Activated T-cell treated with anti-CD3 and anti-CD28 coated beads for 48 hours (primary cell): ENCODE data around the gene SMPD3.

Experiments used
- DNase-seq: peaks from one replicate; pipeline ENCODE4 v3.0.0-alpha.2; 2020; ENCODE audit warnings: low read depth

The SMPD3 gene

DNA sequence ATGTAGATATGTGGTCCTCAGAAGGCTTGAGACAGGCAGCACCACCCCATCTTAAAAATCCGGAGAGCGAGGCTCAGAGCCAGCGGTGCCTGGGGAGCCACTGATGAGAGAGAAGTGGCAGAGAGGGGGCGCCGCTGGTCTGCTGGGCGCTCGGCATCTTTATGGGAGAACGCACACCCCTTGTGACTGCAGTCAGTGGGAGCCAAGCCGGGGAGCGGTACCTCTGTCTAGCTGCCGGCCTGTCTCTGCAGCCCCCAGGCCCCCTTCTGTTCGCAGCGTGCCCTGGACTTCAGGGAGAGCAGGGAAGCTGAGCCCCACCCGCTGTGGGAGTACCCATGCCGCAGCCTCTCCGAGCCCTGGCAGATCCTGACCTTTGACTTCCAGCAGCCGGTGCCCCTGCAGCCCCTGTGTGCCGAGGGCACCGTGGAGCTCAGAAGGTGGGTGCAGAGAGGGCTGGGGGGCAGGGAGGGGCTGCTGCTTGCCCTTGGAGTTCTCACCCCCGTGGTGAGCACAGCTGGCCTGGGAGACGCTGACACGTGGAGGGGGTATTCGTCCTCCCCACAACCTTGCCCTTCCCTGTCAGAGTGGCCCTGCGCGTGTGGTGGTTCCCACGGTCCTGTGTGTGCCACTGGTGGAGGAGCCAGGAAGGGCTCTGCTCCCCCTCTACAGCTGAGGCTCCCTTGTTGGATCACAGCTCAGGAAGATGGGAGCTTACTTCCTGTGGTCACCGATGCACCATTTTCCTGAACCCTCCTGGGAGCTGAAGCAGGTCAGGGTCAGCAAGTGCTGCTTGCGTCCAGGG lies 92.7 kb downstream of the SMPD3 start:
- DNase-seq: no peak

DNA sequence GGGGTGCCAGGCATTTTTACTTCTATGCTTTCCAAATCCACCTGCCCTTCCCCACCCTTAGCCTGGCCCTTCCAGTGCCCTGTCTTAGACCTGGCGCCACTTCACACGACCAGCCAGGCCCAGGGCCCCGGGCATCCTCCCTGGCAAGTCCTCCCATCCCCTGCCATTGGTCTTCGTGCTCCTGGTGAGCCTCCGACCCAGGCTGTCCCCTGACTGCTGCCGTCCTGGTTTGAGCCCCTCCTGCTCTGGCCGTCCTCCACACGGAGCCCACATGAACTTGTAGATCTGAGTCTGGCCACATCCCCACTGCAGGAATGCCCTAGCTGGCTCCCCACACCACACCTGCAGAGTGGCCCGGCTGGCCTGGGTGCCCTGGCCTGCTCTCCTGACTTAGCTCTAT lies 93.5 kb downstream of the SMPD3 start:
- DNase-seq: no peak

DNA sequence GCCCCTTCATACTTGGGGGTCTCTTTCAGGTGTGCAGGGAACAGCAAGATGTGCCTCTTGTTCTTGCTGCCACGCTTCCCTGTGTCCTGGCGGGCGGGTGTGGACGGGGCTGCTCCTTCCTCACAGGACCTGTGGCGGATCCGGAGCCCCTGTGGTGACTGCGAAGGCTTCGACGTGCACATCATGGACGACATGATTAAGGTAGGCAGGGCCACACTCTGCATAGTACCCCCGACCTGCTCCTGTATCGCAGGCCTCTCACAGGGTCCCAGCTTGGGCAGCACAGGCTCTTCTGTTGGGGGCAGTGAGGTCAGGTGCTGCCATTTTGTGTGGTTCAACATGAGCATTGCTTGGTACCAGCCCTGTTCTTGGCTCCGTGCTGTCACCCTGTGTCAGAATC lies 94.9 kb downstream of the SMPD3 start:
- no peak for DNase-seq

DNA sequence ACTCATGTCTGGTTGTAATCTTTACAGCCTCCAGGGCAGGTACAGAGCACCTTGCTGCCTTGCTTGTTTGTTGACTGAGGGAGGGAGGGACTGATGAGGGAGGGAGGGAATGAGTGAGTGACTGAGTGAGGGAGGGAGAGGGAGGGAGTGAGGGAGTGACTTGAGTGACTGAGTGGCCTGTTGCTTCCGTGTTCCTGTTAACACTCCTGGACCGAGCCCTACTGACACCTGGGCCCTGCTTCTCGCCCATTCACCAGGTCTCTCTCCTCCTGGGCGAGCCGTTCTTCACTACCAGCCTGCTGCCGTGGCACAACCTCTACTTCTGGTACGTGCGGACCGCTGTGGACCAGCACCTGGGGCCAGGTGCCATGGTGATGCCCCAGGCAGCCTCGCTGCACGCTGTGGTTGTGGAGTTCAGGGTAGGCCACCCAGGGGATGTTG lies 96.3 kb downstream of the SMPD3 start:
- no peak for DNase-seq

DNA sequence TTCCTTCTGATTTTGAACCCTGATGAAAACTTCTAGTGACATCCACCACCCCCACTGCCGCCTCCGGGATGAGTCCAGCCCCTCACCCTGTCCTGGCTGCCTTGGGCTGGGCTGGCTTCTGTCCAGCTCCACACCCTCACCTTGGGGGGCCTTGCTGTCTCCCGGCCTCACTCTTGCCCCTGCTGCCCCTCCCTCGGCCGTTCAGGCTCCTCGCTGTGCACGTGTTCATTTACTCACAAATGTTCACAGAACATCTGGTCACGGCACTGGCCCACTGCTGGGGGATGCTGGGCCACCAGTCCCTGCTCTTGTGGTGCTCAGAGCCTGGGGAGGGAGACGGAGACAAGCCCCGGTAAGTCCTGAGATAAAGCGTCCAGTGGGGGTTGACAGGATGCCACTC lies 96.8 kb downstream of the SMPD3 start:
- DNase-seq: no peak

DNA sequence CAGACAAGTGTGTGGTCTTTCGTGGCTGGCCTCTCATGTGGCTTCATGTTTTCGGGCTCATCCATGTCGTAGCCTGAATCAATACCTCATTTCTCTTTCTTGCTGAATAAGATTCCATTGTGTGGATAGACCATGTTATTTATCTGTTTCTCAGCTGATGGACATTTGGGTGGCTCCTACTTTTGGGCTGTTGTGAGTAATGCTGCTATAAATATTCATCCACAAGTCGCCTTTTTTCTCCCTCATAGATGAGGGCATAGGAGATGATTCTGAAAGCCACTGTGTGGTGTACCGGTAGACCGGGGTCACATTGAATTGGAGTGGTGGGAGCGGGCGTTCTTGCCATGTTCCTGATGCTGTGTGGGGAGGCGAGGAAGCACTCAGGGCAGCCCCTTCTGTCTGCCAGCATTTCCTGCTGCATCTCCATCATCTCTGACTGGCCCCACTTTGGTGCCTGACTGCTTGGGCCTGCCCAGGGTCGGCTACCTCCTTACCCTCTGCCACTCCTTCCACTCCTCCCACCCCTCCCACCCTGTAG lies 97.4 kb downstream of the SMPD3 start:
- no peak for DNase-seq

DNA sequence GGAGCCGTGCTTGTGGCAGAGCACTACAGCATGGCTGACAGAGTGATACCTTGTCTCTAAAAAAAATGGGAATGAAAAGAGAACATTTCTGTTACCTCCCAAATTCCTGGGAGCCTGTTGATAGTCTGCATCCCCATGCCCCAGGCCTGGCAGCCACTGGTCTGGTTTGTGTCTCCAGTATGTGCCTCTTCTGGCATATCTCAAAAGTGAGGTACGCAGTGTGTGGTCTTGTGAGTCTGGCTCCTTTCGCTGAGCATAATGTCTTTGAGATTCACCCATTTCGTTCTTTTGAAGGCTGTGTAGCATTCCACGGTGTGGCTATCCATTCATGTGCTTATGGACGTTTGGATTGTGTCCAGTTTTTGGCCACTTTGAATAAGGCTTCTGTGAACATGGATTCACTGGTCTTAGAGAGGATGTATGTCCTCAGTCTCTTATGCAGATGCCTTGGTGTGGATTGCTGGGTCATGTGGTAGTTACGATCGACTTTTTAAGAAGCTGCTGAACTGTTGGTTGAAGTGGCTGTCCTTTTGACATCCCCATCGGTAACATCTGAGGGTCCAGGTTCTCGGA lies 98.4 kb downstream of the SMPD3 start:
- no peak for DNase-seq

DNA sequence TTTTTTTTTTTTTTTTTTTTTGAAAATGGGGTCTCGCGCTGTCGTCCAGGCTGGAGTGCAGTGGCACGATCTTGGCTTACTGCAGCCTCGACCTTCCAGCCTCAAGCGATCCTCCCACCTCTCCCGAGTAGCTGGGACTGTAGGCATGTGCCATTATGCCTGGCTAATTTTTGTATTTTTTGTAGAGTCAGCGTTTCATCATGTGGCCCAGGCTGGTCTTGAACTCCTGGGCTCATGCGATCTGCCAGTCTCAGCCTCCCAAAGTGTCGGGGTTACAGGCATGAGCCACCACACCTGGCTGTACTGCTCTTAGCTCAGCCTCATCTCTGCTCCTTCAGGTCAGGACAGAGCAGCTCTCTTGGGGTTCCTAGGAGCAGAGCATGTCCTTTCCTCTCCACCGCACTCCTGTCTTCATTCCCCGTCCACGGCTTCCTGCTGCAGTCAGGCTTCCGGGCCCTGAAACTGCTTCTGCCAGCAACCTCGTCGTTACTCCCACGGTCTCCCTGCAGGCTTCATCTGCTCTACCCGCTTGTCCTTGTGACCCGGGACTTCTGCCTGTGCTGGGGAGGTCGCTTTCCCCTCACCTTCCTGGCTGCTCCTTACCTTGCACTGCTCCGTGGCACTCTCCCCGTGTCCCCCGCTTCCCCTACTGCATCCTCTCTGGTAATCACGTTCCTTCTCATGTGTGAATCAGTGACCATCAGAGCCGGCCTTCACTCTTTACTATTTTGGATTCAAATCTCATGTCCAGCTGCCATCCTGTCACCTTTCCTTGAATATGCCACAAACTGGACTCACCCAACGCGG lies 99.5 kb downstream of the SMPD3 start:
- DNase-seq: no peak

DNA sequence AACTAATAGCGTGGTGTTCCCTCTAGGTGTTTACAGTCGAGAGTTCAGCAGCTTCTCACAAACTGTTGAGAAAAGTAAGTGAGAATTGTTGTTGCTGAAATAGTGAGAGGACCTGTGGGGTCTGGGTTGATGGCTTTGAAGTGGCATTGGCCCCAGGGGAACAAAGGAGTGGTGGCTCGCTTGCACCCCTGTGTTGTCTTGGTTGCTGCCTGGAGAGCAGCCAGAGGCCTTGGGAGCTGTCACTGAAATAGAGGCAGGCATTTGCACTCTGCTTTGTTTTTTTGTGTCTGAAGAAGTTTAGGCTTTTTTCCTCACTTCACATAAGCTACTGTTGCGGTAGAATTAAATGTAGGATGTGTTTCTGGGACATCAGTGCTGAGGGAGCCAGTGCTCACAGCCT lies 100.7 kb downstream of the SMPD3 start:
- DNase-seq: no peak

DNA sequence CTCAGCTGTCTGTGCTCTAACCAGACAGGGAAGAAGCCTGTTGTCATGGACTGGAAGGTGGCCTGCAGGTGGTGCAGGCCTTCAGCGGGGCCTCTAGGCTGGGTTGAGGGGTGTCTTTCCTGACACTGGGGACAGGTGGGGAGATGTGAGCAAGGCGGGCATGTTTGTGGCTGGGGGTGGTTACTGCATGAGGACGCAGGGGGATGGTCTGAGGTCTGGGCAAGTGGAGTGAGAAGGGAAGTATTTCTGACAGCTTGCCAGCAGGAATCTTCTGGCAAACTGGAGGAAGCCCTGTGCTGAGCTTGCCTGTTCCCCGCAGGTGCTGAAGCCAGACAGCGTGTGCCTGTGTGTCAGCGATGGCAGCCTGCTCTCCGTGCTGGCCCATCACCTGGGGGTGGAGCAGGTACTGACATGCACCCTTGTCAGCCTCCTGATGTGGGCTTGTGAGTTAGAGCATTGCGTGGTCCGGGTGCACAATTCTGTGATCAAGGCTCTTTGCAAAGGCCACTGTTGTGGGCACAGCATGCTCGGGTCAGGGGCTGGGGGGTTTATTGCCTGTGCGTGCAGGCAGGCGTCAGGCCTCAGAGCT lies 101.3 kb downstream of the SMPD3 start:
- no peak for DNase-seq

DNA sequence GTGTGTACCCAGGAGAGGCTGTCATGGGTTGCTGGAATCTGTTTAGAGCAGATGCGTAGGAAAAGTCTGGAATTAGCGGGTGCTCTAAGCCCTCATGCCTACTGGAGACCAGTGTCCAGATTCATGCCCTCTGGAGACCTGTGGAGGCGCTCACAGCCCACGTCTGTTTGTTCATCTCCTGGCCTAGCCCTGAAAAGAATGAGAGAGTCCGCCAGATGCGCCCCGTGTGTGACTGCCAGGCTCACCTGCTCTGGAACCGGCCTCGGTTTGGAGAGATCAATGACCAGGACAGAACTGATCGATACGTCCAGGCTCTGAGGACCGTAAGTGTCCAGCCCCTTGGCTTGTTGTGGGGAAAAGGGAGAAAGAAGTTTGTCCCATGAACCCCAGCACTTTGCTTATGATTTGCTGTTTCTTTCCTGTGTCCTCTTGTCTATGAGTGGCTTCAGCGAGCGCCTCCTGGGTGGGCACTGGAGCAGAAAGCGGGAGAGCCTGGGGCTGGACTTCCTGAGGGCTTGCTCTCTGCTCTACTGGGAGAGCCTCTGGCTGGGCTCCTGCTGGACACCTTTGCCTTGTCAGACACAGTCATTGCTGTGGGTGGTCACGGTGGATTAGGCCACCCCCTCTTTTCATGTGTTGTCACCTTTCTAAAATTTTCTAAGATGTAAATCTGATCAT lies 102.2 kb downstream of the SMPD3 start:
- no peak for DNase-seq

DNA sequence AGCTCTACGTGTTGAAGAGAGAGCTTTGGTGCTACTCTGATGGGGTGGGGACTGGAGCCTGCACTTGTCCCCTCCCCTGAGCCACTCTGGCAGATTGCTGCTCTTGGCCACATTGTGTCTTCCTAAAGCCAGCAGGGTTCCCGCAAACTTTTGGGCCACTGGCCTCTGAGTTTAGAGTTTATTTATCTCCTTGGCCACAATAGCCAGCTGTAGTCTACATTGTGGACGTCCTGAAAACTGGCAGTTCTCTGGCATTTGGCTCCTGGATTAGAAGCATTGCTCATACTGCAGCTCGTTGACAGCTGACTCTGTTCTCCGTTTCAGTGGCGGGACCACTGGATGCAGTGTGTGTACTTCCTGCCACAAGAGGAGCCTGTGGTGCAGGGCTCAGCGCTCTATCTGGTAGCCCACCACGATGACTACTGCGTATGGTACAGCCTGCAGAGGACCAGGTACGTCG lies 102.9 kb downstream of the SMPD3 start:
- DNase-seq: no peak

DNA sequence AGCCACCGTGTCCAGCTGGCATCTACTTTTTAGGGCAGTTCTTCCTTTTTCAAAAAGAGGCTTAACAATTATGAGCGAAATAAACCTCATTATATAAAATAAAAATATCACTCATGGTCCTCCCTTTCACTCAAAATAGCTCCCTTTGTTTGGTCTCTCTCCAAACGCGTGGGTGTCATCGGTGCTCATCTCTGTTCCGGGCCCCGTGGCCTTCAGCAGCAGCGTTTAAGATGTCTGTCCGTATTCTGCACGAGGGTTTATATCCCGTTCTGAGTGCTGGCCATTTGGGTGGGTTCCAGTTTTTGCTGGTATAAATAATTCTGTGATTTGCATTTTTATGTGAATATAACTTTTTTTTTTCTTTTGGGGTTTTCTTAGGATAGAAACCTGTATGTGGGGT lies 104.1 kb downstream of the SMPD3 start:
- DNase-seq: no peak

DNA sequence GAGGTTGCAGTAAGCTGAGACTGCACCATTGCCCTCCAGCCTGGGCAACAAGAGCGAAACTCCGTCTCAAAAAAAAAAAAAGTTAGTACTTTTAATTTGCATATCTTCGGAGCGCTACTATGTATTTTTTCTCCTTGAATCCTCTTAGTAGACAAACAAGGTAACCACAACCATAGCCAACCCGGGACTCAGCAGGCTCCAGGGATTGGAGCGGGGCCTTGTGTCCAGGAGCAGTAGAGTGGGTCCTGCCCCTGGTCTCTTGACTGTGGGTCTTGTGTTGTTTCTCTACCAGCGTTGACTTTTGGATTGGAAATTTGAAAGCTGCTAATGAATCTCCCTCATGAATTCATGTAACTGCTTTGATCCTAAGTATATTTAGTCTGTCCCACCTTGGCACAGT lies 105.2 kb downstream of the SMPD3 start:
- no peak for DNase-seq

DNA sequence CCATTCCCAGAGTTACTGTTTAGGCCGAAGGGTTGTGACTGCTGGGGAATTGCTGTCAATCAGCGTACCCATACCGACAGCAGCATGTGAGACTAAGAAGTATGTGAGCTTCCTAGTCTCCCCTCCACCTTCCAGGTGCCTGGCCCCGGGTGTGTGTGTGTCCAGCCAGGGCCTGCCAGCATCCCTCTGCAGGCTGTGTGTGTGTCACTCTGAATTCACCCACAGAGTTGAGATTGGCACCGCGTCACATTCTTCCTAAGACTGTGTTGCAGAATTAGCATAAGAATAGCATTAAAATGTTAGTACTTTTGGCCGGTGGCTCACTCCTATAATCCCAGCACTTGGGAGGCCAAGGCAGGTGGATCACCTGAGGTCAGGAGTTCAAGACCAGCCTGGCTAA lies 105.7 kb downstream of the SMPD3 start:
- DNase-seq: no peak

DNA sequence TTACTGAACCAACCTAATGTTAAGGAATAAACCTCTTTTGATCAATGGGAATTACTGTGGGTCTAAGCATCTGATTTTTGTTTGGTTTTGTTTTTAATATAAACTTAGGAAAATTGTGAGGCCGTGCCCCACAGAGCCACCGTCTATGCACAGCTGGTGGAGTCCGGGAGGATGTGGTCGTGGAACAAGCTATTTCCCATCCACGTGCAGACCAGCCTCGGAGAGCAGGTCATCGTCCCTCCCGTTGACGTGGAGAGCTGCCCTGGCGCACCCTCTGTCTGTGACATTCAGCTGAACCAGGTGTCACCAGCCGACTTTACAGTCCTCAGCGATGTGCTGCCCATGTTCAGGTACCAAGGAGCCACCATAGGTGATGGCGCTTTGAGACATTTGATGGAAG lies 109.1 kb downstream of the SMPD3 start:
- DNase-seq: no peak

DNA sequence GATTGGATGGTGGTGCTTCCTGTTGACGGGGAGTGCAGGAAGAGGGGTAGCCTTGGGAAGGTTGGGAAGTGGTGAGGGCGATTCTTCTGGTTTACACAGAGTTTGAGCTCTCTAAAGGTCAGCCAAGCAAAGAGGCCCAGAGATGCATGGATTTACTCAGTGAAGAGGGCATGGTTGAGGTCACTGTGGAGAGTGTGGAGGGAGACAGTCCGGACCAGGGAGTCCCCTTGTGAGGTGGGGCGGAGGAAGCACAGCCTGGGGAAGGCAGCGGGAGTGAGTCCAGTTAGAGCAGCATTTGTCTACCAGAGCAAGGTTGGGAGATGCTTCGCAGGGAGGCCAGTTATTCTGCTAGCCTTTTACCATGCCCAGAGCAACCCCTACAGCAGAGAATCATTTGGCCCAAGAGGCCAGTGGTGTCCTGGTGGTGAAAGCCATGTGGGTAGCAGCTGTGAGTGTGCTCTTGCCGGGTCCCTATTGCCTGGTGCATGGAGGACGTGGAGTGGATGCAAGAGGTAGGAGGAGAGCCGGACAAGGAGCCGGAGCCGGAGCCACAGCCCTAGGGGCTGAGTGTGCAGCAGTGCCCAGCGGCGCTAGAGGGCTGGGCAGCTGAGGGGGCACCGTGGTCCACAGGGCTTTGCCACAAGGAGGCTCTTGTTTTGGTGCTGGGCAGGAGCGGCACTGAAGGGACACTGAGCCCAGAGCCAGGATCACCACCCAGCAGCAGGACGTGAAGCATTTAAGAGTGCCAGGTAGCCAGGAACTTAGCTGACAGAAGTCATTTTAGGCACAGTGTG lies 109.8 kb downstream of the SMPD3 start:
- DNase-seq: no peak

DNA sequence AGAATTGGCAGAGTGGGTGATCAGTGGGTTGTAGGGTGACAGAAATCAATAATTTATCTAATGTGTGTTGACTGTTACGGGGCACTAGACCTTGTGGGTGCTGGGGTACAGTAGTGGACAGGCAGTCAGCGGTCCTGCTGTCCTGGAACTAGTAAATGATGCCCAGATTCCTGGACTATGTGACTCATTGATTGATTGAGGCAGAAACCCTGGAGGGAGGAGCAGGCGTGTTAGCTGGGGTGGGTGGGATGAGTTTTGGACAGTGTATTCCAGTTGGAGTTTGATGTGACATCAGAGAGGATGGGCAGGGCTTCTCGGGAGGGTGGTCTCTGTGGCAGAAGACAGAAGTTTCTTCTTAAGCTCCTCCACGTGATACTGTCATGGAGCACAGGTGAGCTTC lies 113.1 kb downstream of the SMPD3 start:
- DNase-seq: no peak

DNA sequence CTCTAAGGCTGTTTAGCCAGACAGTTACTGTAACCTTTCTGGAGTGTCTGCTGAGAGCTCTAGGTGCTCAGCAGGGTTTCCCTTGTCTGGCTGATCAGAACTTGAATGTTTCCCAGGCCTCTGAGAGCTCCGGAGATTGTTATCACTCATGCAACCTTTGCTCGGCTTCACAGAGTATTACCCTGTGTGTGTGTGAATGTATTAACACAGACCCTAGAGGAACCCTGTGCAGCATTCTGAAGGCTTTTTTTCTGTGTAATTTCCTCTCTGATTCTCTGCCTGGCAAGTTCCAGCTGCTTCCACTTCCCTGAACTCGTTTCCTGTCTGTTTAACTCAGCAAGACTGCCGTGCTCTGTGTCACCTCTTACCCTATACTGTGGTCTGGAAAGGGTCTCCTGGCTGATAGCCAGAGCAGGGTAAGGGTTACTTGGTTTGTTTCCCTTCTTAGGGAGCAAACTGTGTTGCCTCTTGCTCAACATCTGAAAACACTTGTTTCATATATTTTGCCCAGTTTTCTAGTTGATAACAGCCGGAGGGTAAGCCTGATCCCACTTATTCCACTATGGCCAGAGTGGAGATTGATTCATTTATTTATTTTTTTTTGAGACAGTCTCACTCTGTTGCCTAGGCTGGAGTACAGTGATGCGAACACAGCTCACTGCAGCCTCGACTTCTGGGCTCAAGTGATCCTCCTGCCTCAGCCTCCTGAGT lies 115.7 kb downstream of the SMPD3 start:
- no peak for DNase-seq

DNA sequence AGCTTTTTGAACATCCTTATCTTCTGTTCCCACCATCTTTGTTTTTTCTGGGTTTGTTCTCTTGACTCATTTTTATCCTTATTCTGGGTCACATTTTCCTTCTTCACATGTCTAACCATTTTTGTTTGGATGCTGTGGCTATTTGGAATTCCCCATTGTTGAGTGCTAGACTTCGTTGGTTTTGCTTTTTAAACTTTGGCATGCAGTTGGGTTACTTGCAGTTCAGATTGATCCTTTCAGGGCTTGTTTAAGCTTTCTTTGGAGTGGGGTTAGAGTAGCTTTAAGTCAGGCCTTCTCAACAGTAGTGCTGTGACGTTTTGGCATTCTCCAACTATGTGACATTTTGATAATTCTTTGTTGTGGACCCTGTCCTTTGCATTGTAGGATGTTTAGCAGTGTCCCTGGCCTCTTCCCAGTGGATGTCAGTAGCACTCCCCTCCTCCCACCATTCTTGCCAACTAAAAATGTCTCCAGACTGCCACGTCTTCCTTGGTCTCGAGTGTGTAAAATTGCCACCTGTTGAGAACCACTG lies 116.4 kb downstream of the SMPD3 start:
- DNase-seq: no peak
